Fibroblast of lung (primary cell): ENCODE data around the gene HLA-F. TPM values are rescaled to one million over a fixed set of nuclear protein-coding genes. Genes with fewer than 3 reads are reported as not detected.

Experiments
- DNase-seq, 2 donors: peaks; one replicate each; pipeline versions ENCODE4 v3.0.0 to v3.0.0-alpha.2; 2010; ENCODE audit warnings: low read depth in 2 of 2
- H2AFZ ChIP-seq: 2 replicates; pipeline ENCODE4 v1.5.1; 2012; ENCODE audit warnings: low read length, control low read depth, inconsistent platforms
- H3K27ac ChIP-seq: 2 replicates; pipeline ENCODE4 v1.5.1; 2011; ENCODE audit warnings: low read length, control low read depth; ENCODE audit not compliant: insufficient read depth
- H3K27me3 ChIP-seq: 2 replicates; pipeline ENCODE4 v1.5.1; 2011; ENCODE audit warnings: mild to moderate bottlenecking, low read length; ENCODE audit not compliant: control insufficient read depth, insufficient read depth
- H3K36me3 ChIP-seq: 2 replicates; pipeline ENCODE4 v1.5.1; 2011; ENCODE audit warnings: low read length; ENCODE audit not compliant: control insufficient read depth, insufficient read depth
- H3K4me1 ChIP-seq: 2 replicates; pipeline ENCODE4 v1.5.1; 2011; ENCODE audit warnings: low read length; ENCODE audit not compliant: control insufficient read depth, insufficient read depth; ENCODE audit errors: extremely low read depth
- H3K4me2 ChIP-seq: 2 replicates; pipeline ENCODE4 v1.5.1; 2011; ENCODE audit warnings: low read length, control low read depth; ENCODE audit not compliant: insufficient read depth; ENCODE audit errors: extremely low read depth
- H3K4me3 ChIP-seq, 4 experiments: fragments of 200-600 bp in 1 of 4; sonication (generic) in 1 of 4; replicated peaks in 1 of 4; 2 replicates each; pipeline ENCODE4 v1.5.1; 2011 to 2016; ENCODE audit warnings: low read length in 4 of 4, low read depth in 3 of 4, mild to moderate bottlenecking in 3 of 4, control low read depth in 2 of 4, inconsistent platforms in 1 of 4, mixed read lengths in 1 of 4; ENCODE audit not compliant: insufficient read depth in 1 of 4; ENCODE audit errors: control extremely low read depth in 1 of 4
- H3K79me2 ChIP-seq: 2 replicates; pipeline ENCODE4 v1.5.1; 2012; ENCODE audit warnings: mild to moderate bottlenecking, low read length, inconsistent platforms; ENCODE audit not compliant: control insufficient read depth, insufficient read depth
- H3K9ac ChIP-seq: 2 replicates; pipeline ENCODE4 v1.5.1; 2011; ENCODE audit warnings: mild to moderate bottlenecking, low read length, control low read depth; ENCODE audit not compliant: insufficient read depth
- H3K9me3 ChIP-seq: 2 replicates; pipeline ENCODE4 v1.5.1; 2012; ENCODE audit warnings: low read depth, low read length; ENCODE audit not compliant: control insufficient read depth, insufficient read depth
- H4K20me1 ChIP-seq: 2 replicates; pipeline ENCODE4 v1.5.1; 2011; ENCODE audit warnings: low read length; ENCODE audit not compliant: control insufficient read depth, insufficient read depth; ENCODE audit errors: extremely low read depth
- EZH2 ChIP-seq: IDR thresholded peaks from 2 replicates; pipeline ENCODE4 v1.5.1; 2012; ENCODE audit warnings: low read length, control low read depth, mild to moderate bottlenecking; ENCODE audit errors: missing control alignments
- polyA plus RNA-seq, 2 donors: library from polyadenylated mRNA; depleted of rRNA in 1 of 2; stranded (reverse) in 1 of 2; unstranded in 1 of 2; fragments of >200 nt; gene quantifications; 2 replicates each; pipeline ENCODE4 v1.2.1, GENCODE V29; 2011 to 2012; ENCODE audit warnings: missing spikeins in 1 of 2
- total RNA-seq: library from RNA; depleted of rRNA; stranded (reverse); fragments of >200 nt; gene quantifications from 2 replicates; pipeline ENCODE4 v1.2.1, GENCODE V29; 2014
- TF ChIP-seq, protein P1 (sequence below), 2 donors: IDR thresholded peaks in 1 of 2; conservative IDR thresholded peaks in 1 of 2; 1 replicate in 1 of 2; 2 replicates in 1 of 2; pipeline ENCODE4 v1.5.1; 2011 to 2012; ENCODE audit warnings: low read length in 2 of 2, control low read depth in 1 of 2, inconsistent platforms in 1 of 2, low read depth in 1 of 2, mild to moderate bottlenecking in 1 of 2

Gene HLA-F
- total and polyA plus RNA-seq, 2 donors (not counting 1 experiment from before 2014, with no cell fraction given) = 5.4 to 18.7 TPM

DNA sequence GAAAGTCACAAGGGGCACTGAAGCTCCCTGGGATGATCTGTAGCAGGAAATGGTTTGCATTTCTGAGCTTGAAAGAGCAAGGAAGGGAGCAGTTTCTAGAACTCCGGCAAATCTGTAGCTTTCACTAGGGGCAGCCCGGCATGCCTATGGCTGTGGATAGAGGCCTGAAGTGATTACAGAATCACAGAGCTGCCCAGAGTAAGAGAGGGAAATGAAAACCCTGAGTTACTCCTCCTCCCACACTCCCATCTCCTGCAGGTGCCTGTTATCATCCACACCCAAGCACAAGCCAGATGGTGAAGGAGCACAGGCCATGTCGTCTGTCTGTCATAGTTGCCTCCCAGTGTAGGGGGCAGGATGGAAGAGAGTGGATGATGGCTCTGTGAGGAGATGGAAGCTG, 37.1 kb downstream of the HLA-F start:
- no peak for TF ChIP-seq EZH2
- TF ChIP-seq, protein P1, sequence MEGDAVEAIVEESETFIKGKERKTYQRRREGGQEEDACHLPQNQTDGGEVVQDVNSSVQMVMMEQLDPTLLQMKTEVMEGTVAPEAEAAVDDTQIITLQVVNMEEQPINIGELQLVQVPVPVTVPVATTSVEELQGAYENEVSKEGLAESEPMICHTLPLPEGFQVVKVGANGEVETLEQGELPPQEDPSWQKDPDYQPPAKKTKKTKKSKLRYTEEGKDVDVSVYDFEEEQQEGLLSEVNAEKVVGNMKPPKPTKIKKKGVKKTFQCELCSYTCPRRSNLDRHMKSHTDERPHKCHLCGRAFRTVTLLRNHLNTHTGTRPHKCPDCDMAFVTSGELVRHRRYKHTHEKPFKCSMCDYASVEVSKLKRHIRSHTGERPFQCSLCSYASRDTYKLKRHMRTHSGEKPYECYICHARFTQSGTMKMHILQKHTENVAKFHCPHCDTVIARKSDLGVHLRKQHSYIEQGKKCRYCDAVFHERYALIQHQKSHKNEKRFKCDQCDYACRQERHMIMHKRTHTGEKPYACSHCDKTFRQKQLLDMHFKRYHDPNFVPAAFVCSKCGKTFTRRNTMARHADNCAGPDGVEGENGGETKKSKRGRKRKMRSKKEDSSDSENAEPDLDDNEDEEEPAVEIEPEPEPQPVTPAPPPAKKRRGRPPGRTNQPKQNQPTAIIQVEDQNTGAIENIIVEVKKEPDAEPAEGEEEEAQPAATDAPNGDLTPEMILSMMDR (conservative IDR thresholded peaks at IDR 0.05 in 1 of 2, IDR thresholded peaks at IDR 0.05 in 1 of 2; ENCODE audit: low read depth in 1 of 2, low read length in 2 of 2) = no peak
- no peaks in the 10 kb centered on the region for H3K9me3 ChIP-seq

DNA sequence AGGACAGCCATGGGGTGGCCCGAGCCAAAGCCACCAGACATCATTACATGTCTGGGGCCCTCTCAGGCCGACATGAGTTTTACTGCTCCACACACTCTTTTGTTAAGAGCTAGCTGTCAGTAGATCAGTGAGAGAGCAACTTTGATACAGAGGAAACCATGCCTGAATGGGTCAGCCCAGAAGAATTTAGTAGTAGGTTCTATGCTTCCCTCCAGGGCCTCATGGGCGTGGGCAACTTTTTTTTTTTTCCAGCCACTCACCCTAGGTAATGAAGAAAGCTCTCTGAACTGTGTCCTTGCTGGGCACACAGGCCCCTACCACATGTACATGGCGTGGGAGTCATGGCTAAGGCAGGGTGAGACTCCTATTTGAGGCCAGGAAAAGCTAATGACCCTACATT, 38.8 kb downstream of the HLA-F start:
- Histone ChIP-seq H3K9ac (no peak overlapping the region), H3K27ac (no peak overlapping the region), H3K4me3 (no peak overlapping the region), H4K20me1 (no peaks in the 10 kb centered on the region), H3K4me2 (no peak overlapping the region), H3K9me3 (no peaks in the 10 kb centered on the region), H3K79me2 (no peaks in the 10 kb centered on the region), H2AFZ (no peak overlapping the region), H3K4me1 (peaks cover 2% of the 10 kb centered on the region), H3K27me3 (no peaks in the 10 kb centered on the region), H3K36me3 (no peaks in the 10 kb centered on the region)
- no peak for DNase-seq
- TF ChIP-seq EZH2 = no peak
- TF ChIP-seq, protein P1 (conservative IDR thresholded peaks at IDR 0.05 in 1 of 2, IDR thresholded peaks at IDR 0.05 in 1 of 2; ENCODE audit: low read depth in 1 of 2, low read length in 2 of 2) = no peak

More for the DNA sequence above, 37.1 kb downstream of the HLA-F start:
- Histone ChIP-seq H3K9ac (no peak overlapping the region), H3K4me1 (peaks cover 2% of the 10 kb centered on the region), H3K79me2 (no peaks in the 10 kb centered on the region), H3K27me3 (no peaks in the 10 kb centered on the region), H3K36me3 (no peaks in the 10 kb centered on the region), H4K20me1 (no peaks in the 10 kb centered on the region), H3K27ac (no peak overlapping the region), H3K4me2 (no peak overlapping the region), H2AFZ (no peak overlapping the region), H3K4me3 (no peak overlapping the region)
- DNase-seq = no peak

DNA sequence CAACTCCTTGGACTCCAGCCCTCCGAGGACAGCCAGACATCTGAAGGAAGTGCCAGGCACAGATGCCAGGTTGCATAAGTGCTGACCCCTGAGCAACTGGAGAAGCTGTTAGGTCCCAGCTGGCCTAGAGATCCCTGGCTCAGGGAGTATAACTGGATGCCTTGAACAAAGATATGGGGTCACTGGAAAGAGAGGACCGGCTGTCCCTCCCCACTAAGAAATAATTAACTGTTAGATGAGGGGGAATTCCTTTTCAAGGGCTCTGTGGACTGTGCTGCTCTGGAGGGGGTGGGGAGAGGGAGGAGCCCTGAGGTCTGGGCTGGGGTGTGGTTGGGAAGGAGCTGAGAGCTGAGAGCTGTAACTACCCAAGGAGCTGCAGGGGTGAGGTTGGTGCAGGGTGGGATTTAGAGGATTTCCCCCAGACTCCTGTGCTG, 39.6 kb downstream of the HLA-F start:
- Histone ChIP-seq H2AFZ (no peak overlapping the region), H3K27ac (no peak overlapping the region), H3K9ac (no peak overlapping the region), H3K9me3 (no peaks in the 10 kb centered on the region), H3K36me3 (no peaks in the 10 kb centered on the region), H3K4me3 (no peak overlapping the region), H3K4me2 (no peak overlapping the region), H4K20me1 (no peaks in the 10 kb centered on the region), H3K79me2 (no peaks in the 10 kb centered on the region), H3K4me1 (peaks cover 2% of the 10 kb centered on the region), H3K27me3 (no peaks in the 10 kb centered on the region)
- TF ChIP-seq, protein P1 (conservative IDR thresholded peaks at IDR 0.05 in 1 of 2, IDR thresholded peaks at IDR 0.05 in 1 of 2; ENCODE audit: low read depth in 1 of 2, low read length in 2 of 2) = no peak
- no peak for TF ChIP-seq EZH2
- no peak for DNase-seq
